OCI-M2 (cell line): ENCODE data around the gene EYA4.
"Not testable (repeated sequence)": the region's sequence is repeated elsewhere in the genome, so short reads cannot be mapped to it uniquely, and the experiment has no call there.

Experiments used
- DNase-seq: peaks from one replicate; lab custom pipeline; 2025; ENCODE audit not compliant: unreplicated experiment; lab: John Stamatoyannopoulos, UW

Gene EYA4

GRCh38 chr6:133505681-133506080, 264.5 kb downstream of the EYA4 start:
- no peak for DNase-seq

GRCh38 chr6:133512410-133513016, 271.4 kb downstream of the EYA4 start:
- DNase-seq = no peak

- no peak for DNase-seq
Measured at GRCh38 chr6:133523816-133524215, 282.7 kb downstream of the EYA4 start.

- no peak for DNase-seq
Measured at GRCh38 chr6:133526436-133526835, 285.3 kb downstream of the EYA4 start.

GRCh38 chr6:133528566-133528965, 287.4 kb downstream of the EYA4 start:
- no peak for DNase-seq

GRCh38 chr6:133532908-133533307, 291.8 kb downstream of the EYA4 start:
- no peak for DNase-seq

- no peak for DNase-seq
Measured at GRCh38 chr6:133539502-133540259, 298.5 kb downstream of the EYA4 start.

- DNase-seq = no peak
Measured at GRCh38 chr6:133540361-133540760, 299.2 kb downstream of the EYA4 start.

GRCh38 chr6:133541040-133541439, 299.9 kb downstream of the EYA4 start:
- no peak for DNase-seq

- DNase-seq = no peak
Measured at GRCh38 chr6:133542056-133542821, 301.1 kb downstream of the EYA4 start.

GRCh38 chr6:133544419-133544818, 303.3 kb downstream of the EYA4 start:
- DNase-seq = no peak

GRCh38 chr6:133546098-133546497, 304.9 kb downstream of the EYA4 start:
- DNase-seq = no peak

- no peak for DNase-seq
Measured at GRCh38 chr6:133547136-133547535, 306.0 kb downstream of the EYA4 start.

GRCh38 chr6:133548423-133549159, 307.4 kb downstream of the EYA4 start:
- no peak for DNase-seq

- DNase-seq = no peak
Measured at GRCh38 chr6:133549371-133549801, 308.2 kb downstream of the EYA4 start.

- no peak for DNase-seq
Measured at GRCh38 chr6:133550026-133550425, 308.9 kb downstream of the EYA4 start.

GRCh38 chr6:133551436-133551835, 310.3 kb downstream of the EYA4 start:
- DNase-seq = no peak

- no peak for DNase-seq
Measured at GRCh38 chr6:133551847-133552341, 310.7 kb downstream of the EYA4 start.

GRCh38 chr6:133553652-133554051, 312.5 kb downstream of the EYA4 start:
- DNase-seq = peak; percentile 51

- not testable (repeated sequence) for DNase-seq
Measured at GRCh38 chr6:133554121-133554520, 313.0 kb downstream of the EYA4 start.

GRCh38 chr6:133555685-133556084, 314.5 kb downstream of the EYA4 start:
- DNase-seq = no peak
